Smooth muscle cell of the pulmonary artery (primary cell): ENCODE data around the gene BTBD1. TPM values are rescaled to one million over a fixed set of nuclear protein-coding genes. Genes with fewer than 3 reads are reported as not detected.

Experiments
- total RNA-seq: library from RNA; depleted of rRNA; stranded (reverse); fragments of >200 nt; gene quantifications from 2 replicates; pipeline ENCODE4 v1.2.3, GENCODE V29; 2014

BTBD1 gene
- 95.1 and 113 TPM in 2 replicates for total RNA-seq

DNA sequence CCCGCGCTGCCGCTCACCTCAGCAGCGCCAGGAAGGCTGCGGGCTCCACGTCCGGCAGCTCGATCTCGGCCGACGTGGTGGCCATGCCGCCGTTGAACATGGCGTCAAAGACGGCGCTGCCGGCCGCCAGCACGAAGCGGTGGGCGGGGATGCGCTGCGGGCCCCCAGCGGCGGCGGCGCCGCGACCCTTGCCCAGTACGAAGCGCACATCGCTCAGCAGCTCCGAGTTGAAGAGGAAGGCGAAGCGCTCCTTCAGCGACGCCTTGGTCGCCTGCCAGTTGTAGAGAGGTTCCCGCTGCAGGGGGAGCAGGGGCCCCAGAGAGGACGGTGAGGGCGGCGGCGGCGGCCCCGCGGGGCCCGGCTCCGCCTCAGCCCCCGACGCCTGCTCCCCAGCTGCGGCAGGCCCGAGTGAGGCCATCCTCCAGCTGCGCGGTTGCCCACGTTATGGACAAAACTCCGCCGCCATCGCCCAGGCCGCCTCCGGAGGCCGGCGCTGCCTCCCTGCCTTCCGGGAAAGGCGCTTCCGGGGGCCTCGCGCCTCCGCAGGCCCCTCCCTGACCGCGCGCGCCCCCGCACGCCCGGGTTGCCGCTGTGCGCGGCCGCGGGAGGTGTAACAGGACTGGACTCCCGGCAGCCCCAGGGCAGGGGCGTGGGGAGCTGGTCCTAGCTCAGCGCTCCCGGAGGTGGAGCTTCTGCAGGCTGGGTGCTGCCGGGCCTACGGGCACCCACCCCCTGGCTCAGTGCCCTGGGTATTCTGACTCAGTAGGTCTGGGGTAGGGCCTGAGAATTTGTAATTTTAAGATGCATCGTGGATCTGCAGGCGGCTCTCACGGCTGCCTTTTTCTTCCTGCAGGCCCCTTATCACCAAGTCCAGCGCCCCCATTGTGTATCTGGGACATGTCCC is at the start of gene BTBD1:
Gene BTBD1, minus strand, starts transcription at position 519 of the 904 bp plus-strand sequence. Its CDS starts 101 bp downstream, at position 418.

DNA sequence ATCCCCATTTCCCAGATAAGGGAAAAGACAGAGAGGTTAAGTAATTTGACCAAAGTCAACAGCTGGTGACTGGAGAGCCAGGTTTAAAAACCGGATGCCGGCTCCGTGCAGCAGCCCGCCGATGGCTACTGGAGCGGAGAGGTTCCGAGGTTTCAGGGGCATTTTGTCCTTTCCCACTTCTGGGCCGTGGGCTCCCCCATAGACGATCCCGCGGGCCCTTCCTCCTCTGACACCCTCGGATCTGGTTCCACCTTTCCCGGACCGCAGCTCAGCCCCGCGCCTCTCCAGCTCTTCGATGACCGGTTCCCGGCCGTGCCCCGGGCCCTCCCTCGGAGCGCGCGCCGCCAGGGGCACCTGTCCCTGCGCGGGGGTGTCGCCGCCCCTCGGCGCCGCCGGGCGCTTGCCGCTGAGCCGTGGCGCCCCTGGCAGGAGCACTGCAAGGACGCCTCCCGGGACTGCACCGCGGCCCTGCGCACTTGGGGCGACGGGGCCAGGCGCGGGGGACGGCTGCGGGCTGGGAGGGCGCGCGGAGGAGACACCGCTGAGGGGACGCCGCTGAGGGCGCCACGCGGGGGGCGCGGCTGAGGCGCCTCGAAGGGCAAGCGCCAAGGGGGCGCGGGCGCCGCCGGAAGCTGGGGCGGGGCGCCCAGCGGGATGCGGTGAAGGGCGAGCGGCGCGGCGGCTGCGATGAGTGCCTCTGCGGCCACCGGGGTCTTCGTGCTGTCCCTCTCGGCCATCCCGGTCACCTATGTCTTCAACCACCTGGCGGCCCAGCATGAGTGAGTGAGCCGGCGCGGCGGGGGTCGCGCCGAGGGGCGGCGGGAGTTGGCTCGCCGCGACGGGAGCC is 40.2 kb upstream of the BTBD1 start, which contains the start of gene TM6SF1:
Gene TM6SF1, plus strand, starts transcription at position 652 of the 847 bp plus-strand sequence. Its CDS starts 36 bp downstream, at position 688.

DNA sequence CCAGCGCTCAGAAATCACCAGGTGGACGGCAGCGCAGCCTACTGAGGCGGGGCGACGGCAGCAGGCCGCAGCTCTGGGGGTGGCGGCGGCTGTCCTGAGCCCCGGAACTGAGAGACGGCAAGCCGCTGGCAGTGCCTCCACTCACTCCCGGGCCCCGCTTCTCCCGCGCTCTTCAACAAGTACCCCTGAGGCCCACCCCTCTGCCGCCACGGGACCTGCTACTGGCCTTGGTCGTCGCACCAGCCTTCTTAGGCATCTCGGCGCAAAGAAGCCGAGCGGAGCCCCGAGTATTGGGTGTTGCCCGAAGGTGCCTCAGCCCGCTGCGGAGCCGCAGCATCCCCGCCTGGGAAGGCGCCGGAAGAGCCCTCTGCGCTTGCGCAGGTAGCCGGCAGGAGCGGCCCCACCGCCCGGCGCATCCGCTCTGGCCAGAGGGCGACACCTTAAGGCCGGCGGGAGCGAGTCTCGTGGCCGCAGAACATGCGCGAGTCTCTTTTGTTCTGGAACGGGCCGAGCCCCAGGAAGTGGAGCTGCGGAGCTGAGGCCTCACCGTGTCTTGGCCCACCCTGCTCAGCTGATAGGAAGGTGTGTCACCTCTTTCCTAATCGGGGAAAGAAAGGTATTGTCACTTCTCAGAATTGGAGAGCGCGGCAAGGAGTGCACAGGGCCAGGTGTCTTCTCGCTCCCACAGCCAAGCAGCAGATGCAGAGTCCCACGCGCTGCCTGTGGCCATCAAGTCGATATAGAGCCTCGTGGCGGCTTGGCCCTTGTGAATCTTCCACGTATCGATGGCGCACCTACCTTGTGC is 55.6 kb downstream of the BTBD1 start, which contains the start of gene C15orf40:
Gene C15orf40, minus strand, starts transcription at position 369 of the 805 bp plus-strand sequence. Its CDS starts 32 bp downstream, at position 337.

DNA sequence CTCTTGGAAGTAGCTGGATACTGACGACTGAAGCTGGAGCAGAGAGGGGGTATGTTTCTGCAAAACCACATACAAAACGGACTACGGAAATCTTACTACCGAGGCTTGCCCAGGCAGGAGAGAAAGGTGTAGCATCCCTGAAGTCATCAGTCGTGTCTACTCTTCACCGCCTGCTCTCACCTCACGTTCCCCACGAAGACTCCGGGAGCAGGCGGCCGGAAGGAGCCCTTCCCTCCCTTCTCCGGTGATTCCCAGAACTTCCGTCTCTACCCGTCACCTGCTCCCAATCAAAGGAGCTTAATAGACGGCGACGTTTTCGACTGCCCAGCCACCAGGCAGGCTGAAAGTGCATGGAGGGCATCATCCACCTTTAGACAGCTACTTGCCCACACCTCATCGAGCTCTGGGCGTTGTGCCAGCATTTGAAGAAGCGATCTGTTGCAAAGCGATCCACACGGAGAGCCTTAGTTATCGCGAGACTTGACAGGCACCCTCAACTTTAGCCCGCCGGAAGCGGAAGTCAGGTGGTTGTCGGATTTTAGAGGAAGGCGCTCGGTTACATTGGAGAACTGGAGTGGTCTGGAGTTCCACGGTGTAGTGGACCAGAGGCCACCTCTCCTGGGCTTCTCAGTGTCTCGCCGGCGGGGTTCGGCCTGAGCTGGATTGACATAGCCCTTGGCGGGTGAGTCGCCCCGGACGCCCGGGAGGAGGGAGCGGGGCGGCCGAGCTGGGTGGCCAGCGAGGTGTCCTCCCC is 81.2 kb downstream of the BTBD1 start, which contains the start of gene RAMAC:
Gene RAMAC, plus strand, starts transcription at position 523 of the 754 bp plus-strand sequence. CDS start 2,809 bp downstream, outside the sequence.

Other genes with a start within 250 kb of the BTBD1 start
- gene HOMER2, start 114.5 kb downstream of the BTBD1 start, total RNA-seq = 5.7 and 11.6 TPM in 2 replicates
- gene RAMAC, start 81.0 kb downstream of the BTBD1 start, total RNA-seq = 23.8 and 25.8 TPM in 2 replicates
- gene C15orf40, start 55.6 kb downstream of the BTBD1 start, total RNA-seq = 8.9 and 9.7 TPM in 2 replicates
- gene TM6SF1, start 40.4 kb upstream of the BTBD1 start, total RNA-seq = 0.33 and 0.83 TPM in 2 replicates
- gene HDGFL3, start 140.6 kb upstream of the BTBD1 start, total RNA-seq = 23.9 and 24.4 TPM in 2 replicates
- 0.91 and 21.4 TPM in 2 replicates for gene BNC1, start 217.4 kb upstream of the BTBD1 start, total RNA-seq